ENCODE measurements around the gene COL4A6. TPM values are rescaled to one million over a fixed set of nuclear protein-coding genes. Genes with fewer than 3 reads are reported as not detected.

The COL4A6 gene
- total RNA-seq, 1 experiment from 2014 or later = 0.28 TPM

DNA sequence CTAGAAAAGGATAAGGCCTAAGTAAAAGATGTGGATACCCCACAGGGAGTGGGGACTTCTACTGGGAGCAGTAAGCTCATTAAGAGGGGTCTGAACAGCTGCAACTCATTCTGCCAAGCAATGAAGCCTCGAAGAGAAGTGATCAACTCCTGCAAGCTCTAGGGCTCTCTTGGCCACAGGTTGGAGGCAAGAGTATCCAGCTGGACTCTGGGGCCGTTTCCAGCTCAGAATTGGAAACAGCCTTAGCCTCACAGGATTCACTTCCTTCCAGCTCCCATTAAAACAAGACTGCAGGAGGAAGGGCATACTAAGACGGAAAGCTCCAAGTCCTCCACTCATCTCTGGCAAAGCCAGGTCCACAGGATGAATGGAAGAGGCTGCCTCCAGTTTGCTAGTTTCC, 220.3 kb downstream of the COL4A6 start:
- in situ Hi-C loops (cut with HindIII; ENCODE audit: low pct_unique_long_range_greater_than_20kb, low sequenced_read_pairs) = no loop called here
- intact Hi-C loops (cut with micrococcal nuclease; ENCODE audit: unreplicated experiment) = no loop called here
- no peak overlapping the region for H3K27ac ChIP-seq (ENCODE audit: low read length)
- no peak for DNase-seq (ENCODE audit: low read depth, low spot score)
- H3K27me3 ChIP-seq (ENCODE audit: control insufficient read depth, insufficient read depth, low read length) = no peaks in the 10 kb centered on the region
- ChIA-PET POLR2A (no interaction called here), CTCF (no interaction called here)
- ATAC-seq = no peak
- no peaks in the 10 kb centered on the region for H3K4me1 ChIP-seq (ENCODE audit: control insufficient read depth, insufficient read depth, low read length)
- no peaks in the 10 kb centered on the region for H3K36me3 ChIP-seq (ENCODE audit: control insufficient read depth, insufficient read depth, low read length)
- no TSS peak for BruUV-seq (replicated peaks)
- TF ChIP-seq POLR2AphosphoS5 (IDR thresholded peaks at IDR 0.05; ENCODE audit: low read depth, low read length) (no peak), TCF7L2 (IDR thresholded peaks at IDR 0.05; ENCODE audit: low read depth, low read length) (no peak), SIN3A (IDR thresholded peaks at IDR 0.05; ENCODE audit: borderline replicate concordance, insufficient read depth, low read depth, low read length) (no peak)
- TF ChIP-seq, protein P1, sequence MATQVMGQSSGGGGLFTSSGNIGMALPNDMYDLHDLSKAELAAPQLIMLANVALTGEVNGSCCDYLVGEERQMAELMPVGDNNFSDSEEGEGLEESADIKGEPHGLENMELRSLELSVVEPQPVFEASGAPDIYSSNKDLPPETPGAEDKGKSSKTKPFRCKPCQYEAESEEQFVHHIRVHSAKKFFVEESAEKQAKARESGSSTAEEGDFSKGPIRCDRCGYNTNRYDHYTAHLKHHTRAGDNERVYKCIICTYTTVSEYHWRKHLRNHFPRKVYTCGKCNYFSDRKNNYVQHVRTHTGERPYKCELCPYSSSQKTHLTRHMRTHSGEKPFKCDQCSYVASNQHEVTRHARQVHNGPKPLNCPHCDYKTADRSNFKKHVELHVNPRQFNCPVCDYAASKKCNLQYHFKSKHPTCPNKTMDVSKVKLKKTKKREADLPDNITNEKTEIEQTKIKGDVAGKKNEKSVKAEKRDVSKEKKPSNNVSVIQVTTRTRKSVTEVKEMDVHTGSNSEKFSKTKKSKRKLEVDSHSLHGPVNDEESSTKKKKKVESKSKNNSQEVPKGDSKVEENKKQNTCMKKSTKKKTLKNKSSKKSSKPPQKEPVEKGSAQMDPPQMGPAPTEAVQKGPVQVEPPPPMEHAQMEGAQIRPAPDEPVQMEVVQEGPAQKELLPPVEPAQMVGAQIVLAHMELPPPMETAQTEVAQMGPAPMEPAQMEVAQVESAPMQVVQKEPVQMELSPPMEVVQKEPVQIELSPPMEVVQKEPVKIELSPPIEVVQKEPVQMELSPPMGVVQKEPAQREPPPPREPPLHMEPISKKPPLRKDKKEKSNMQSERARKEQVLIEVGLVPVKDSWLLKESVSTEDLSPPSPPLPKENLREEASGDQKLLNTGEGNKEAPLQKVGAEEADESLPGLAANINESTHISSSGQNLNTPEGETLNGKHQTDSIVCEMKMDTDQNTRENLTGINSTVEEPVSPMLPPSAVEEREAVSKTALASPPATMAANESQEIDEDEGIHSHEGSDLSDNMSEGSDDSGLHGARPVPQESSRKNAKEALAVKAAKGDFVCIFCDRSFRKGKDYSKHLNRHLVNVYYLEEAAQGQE (IDR thresholded peaks at IDR 0.05; ENCODE audit: insufficient read depth in 1 of 2, low read depth in 2 of 2, low read length in 1 of 2) = no peak
- TF ChIP-seq, protein P2, sequence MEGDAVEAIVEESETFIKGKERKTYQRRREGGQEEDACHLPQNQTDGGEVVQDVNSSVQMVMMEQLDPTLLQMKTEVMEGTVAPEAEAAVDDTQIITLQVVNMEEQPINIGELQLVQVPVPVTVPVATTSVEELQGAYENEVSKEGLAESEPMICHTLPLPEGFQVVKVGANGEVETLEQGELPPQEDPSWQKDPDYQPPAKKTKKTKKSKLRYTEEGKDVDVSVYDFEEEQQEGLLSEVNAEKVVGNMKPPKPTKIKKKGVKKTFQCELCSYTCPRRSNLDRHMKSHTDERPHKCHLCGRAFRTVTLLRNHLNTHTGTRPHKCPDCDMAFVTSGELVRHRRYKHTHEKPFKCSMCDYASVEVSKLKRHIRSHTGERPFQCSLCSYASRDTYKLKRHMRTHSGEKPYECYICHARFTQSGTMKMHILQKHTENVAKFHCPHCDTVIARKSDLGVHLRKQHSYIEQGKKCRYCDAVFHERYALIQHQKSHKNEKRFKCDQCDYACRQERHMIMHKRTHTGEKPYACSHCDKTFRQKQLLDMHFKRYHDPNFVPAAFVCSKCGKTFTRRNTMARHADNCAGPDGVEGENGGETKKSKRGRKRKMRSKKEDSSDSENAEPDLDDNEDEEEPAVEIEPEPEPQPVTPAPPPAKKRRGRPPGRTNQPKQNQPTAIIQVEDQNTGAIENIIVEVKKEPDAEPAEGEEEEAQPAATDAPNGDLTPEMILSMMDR (IDR thresholded peaks at IDR 0.05) = no peak
- H3K9me3 ChIP-seq (ENCODE audit: control insufficient read depth, insufficient read depth, low read depth, low read length) = no peaks in the 10 kb centered on the region
- H3K4me3 ChIP-seq (ENCODE audit: low read depth in 2 of 2, low read length in 2 of 2) = no peak overlapping the region

DNA sequence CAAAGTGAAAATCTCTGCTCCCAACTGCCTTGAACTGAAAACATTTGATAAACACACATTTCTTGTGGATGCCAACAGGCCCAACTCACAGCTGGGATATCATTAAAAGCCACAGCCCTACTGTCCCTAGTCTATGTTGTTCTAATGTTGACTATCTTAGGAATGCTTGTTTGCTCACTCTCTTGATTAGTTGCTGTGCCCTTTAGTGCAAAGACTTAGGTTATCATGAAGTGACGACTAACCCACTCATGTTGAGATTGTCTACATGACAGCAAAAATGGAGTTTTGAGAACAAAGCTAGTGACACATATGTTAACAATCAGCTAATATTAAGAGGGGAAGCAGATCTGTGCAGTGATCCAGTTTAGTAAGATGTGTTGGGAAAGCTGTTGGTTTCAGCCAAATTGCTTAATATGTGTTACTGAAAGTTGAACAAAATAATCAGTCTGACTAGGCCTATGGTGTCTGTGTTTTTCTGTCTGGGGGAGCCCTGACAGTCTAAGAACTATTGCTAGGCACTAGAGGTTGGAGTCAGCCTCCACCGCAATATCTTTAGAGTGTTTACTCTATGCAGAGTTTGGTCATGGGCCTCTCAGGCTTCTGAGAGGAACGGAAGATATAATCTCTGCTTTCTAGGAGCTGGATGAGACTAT, 221.2 kb downstream of the COL4A6 start:
- in situ Hi-C loops (cut with HindIII; ENCODE audit: low pct_unique_long_range_greater_than_20kb, low sequenced_read_pairs) = no loop called here
- POLR2A ChIA-PET = no interaction called here
- Histone ChIP-seq H3K9me3 (ENCODE audit: control insufficient read depth, insufficient read depth, low read depth, low read length) (no peaks in the 10 kb centered on the region), H3K27me3 (ENCODE audit: control insufficient read depth, insufficient read depth, low read length) (no peaks in the 10 kb centered on the region), H3K36me3 (ENCODE audit: control insufficient read depth, insufficient read depth, low read length) (no peaks in the 10 kb centered on the region), H3K27ac (ENCODE audit: low read length) (no peak overlapping the region), H3K4me3 (ENCODE audit: low read depth in 2 of 2, low read length in 2 of 2) (no peak overlapping the region), H3K4me1 (ENCODE audit: control insufficient read depth, insufficient read depth, low read length) (no peaks in the 10 kb centered on the region)
- BruUV-seq (replicated peaks) = no TSS peak
- CTCF ChIA-PET = no interaction called here
- intact Hi-C loops (cut with micrococcal nuclease; ENCODE audit: unreplicated experiment) = no loop called here
- ATAC-seq = no peak
- no peak for TF ChIP-seq POLR2AphosphoS5 (IDR thresholded peaks at IDR 0.05; ENCODE audit: low read depth, low read length)
- TF ChIP-seq, protein P2 (IDR thresholded peaks at IDR 0.05) = no peak
- no peak for TF ChIP-seq SIN3A (IDR thresholded peaks at IDR 0.05; ENCODE audit: borderline replicate concordance, insufficient read depth, low read depth, low read length)
- no peak for TF ChIP-seq TCF7L2 (IDR thresholded peaks at IDR 0.05; ENCODE audit: low read depth, low read length)
- TF ChIP-seq, protein P1 (IDR thresholded peaks at IDR 0.05; ENCODE audit: insufficient read depth in 1 of 2, low read depth in 2 of 2, low read length in 1 of 2) = no peak
- DNase-seq (ENCODE audit: low read depth, low spot score) = no peak
